ENCODE results near the gene HSD11B1.
A peak's percentile ranks its signal among the peaks of the same experiment; 100 is the strongest.
"Not testable (repeated sequence)": the region's sequence is repeated elsewhere in the genome, so short reads cannot be mapped to it uniquely, and the experiment has no call there.

HSD11B1 gene

GRCh38 chr1:209692296-209692695 lies 12.3 kb upstream of the HSD11B1 start:
- no peak for DNase-seq (ENCODE audit: low read depth)

DNA sequence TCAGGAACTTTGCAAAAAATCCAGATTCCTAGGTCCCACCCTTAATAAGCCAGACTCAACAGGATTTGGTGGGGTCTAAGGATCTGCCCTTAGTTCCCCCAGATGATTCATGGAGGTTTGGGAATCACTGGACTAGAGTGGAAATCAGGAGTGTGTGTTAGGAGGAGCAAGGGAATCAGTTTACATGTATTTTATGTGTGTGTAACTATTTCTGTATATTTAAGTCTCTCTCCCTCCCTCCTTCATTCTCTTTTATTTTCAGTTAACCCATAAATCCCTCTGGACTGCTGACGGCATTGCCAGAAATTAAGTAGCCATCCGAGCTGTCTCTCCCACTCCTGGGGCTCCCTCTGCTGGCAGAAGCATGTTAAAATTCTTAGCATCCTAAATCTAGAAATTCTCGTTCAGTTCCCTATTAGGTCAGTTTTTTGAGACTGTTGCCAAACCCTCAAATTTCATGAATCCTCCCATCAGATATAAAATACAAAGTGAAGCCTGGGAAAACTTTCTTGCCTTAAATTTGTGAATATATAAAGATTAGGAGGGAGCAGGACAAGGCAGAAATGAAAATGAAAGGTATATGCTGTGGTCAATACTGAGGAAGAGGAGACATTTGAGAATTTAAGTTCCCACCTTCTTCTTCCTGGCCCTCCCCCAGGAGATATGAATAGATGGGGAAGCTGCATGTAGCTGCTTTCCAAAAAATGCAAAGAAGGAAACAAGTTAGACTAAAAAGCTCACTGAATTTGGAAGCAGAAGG lies 11.7 kb upstream of the HSD11B1 start:
- DNase-seq (ENCODE audit: low read depth): peak; percentile 65

DNA sequence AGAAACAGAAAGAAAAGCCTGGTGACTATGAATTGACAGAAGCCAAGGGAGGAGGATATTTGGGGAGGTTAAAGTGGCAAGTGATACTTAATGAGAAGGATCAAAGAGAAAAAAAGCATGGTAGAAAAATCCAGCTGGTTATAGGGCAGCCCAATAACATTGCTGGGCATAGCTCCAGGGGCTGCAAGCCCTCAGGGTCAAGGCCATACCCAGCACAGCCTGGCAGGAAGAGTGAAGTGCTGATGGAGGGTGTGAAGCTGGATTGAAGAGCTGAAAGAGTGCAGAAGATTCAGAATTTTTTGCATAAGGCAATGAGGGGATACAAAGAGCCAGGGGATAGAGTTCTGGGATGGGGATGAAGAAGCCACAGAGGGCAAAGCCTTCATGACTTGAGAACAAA lies 8.0 kb upstream of the HSD11B1 start:
- DNase-seq (ENCODE audit: low read depth): no peak

GRCh38 chr1:209697126-209697525 lies 7.5 kb upstream of the HSD11B1 start:
- DNase-seq (ENCODE audit: low read depth): no peak

DNA sequence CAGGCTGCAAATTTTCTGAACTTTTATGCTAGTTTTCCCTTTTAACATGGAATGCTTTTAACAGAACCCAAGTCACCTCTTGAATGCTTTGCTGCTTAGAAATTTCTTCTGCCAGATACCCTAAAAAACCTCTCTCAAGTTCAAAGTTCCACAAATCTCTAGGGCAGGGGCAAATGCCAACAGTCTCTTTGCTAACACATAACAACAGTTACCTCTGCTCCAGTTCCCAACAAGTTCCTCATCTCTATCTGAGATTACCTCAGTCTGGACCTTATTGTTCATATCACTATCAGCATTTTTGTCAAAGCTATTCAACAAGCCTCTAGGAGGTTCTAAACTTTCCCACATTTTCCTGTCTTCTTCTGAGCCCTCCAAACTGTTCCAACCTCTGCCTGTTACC lies 4.0 kb upstream of the HSD11B1 start:
- not testable (repeated sequence) for DNase-seq (ENCODE audit: low read depth)

DNA sequence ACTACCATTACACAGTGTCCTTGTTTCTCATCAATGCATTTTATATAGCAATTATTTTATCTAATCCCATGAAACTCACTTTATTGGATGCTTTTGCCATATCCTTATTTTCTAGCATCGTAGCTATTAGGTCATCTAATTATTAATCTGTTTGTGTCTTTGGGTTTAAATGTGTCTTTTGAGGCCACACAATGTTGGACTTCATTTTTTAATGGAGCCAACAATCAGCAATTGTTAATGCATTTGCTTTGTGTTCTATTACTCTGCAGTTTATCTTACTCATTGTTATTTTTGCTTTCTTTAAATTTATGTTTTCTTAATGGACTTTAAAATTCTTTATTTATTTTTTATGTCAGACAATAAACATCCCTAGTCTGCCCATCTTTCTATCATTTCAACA lies 1.8 kb upstream of the HSD11B1 start:
- no peak for DNase-seq (ENCODE audit: low read depth)

GRCh38 chr1:209703834-209704504 lies 677 bp upstream of the HSD11B1 start:
- DNase-seq (ENCODE audit: low read depth): no peak

DNA sequence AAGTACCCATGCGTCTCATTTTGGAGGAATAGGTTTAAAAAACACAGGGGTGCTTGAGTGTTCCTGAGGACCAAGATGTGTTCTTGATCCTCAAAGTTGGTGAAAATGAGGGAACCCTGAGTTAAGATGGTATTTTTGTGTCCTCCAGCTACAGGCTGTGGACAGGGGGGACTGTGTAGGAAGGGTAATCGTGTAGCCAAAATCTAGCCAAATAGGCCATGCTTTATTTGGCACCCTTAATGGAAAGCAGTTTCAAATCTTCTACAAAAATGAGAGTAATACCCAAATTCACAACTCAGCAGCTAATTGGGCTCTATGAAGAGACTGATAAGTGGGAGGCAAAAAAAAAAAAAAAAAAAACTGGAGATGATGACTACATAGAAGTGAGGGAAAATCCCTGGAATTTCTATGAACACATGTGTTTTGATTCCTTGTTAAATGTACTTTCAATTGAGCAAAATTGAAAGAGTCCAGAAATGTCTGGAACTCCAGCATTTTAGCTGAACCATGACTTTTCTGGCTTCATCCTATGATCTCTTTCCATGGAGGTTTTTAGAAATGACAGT lies 470 bp downstream of the HSD11B1 start:
- no peak for DNase-seq (ENCODE audit: low read depth)

DNA sequence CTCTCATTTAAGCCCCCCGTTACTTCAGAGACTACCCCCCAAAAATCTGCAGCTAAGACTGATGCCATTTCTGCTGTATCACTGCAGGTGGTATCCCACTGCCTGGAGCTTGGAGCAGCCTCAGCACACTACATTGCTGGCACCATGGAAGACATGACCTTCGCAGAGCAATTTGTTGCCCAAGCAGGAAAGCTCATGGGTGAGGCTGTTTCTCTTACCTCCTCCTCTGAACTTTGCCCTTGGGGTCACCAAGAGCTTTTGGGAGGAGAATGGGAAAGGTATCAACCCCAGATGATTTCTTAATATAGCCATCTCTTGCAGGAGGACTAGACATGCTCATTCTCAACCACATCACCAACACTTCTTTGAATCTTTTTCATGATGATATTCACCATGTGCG lies 2.0 kb downstream of the HSD11B1 start:
- no peak for DNase-seq (ENCODE audit: low read depth)

GRCh38 chr1:209707308-209707707 lies 2.7 kb downstream of the HSD11B1 start:
- DNase-seq (ENCODE audit: low read depth): no peak

- DNase-seq (ENCODE audit: low read depth): no peak
Measured at GRCh38 chr1:209708297-209708696, 3.7 kb downstream of the HSD11B1 start.

DNA sequence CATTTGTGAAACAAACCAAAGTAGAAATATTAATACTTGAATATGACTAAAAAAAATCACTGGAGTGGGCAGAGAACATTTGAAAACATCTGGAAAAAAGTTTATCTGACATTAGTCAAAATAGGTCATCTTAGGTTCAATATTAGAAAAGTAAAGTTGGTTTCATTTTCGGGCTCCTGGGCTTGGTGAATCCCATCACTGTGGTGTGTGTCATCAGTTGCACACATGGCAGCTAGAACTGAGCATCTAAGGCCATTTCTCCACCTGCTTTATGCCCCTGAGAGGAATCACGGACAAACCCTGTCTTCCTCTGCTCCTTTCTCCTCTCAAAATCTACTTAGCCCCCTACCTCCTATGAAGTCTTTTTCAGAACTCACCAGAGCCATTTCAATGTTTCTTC lies 5.4 kb downstream of the HSD11B1 start:
- DNase-seq (ENCODE audit: low read depth): no peak

GRCh38 chr1:209710847-209711246 lies 6.2 kb downstream of the HSD11B1 start:
- no peak for DNase-seq (ENCODE audit: low read depth)

DNA sequence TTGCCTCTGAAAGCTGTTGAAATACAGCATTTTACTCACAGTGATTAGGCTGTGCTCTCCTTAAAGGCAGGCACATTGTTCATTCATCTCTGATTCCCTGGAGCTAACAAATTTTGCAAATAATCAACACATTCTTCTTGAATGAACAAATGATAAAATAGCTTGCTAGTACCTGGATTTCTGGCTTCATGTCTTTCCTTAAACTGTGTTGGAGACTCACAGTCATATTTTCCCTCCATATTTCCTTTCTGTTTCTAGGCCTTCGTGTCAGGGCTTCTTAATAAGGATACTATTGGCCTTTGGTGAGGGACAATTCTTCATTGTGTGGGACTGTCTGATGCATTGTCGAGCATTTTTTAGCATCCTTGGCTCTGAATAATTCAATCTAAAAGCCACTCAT lies 9.7 kb downstream of the HSD11B1 start:
- no peak for DNase-seq (ENCODE audit: low read depth)

DNA sequence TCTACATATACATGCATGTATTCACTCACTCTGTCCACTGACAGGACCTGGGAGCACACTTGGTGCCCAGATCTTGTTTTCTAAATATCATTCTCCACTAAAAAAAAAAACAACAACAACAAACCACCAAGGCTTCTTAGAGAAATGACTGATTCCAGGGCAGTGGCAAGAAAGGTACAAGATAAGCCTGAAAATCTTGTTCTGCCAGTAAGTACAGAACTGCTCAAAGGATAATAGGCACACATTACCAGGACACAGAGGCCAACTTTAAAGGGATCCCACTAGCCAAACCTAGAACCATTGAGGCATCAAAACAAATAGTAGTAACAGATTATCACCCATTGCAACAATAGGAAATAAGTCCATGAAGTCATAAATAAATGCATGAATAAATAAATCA lies 10.7 kb downstream of the HSD11B1 start:
- DNase-seq (ENCODE audit: low read depth): no peak

DNA sequence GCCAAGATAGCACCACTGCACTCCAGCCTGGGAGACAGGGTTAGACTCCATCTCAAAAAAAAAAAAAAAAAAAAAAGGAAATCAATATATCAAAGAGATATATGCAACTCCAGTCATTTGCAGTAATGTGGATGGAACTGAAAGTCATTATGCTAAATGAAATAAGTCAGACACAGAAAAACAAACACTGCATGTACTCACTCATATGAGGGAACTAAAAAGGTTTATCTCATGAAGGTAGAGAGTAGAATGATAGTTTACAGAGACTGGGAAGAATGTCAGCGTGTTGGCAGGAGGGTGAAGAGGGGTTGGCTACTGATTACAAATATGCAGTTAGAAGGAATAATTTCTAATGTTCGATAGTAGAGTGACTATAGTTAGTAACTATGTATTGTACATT lies 13.2 kb downstream of the HSD11B1 start:
- DNase-seq (ENCODE audit: low read depth): no peak

DNA sequence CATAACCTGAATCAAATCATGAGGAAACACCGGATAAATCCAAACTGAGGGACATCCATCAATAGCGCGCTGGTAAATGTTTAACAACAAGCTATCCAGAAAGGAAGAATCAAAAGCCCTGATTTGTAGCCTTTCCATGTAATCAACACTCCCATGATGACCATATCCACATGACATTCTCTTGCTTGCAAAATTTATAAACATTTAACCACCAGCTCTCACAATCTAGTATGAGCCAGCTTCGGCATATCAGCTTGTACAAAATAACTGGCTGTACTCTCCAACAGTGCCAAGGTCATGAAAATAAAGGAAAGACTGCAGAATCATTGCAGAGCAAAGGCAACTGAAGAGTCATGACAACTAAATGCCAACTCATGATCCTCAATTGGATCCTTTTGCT lies 15.7 kb downstream of the HSD11B1 start:
- DNase-seq (ENCODE audit: low read depth): no peak

DNA sequence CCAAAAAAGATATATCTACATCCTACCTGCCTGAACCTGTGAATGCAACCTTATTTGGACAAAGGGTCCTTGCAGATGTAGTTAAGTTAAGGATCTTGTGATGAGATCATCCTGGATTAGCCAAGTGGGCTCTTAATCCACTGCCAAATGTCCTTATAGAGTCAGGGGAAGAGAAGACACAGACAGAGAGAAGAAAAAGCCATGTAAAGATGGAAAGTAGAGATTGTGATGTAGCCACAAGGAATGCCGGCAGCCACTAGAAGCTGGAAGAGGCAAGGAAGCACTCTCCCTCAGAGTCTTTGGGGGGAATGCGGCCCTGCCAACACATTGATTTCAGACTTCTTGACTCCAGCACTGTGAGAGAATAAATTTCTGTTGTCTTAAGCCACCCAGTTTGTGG lies 16.2 kb downstream of the HSD11B1 start:
- no peak for DNase-seq (ENCODE audit: low read depth)

DNA sequence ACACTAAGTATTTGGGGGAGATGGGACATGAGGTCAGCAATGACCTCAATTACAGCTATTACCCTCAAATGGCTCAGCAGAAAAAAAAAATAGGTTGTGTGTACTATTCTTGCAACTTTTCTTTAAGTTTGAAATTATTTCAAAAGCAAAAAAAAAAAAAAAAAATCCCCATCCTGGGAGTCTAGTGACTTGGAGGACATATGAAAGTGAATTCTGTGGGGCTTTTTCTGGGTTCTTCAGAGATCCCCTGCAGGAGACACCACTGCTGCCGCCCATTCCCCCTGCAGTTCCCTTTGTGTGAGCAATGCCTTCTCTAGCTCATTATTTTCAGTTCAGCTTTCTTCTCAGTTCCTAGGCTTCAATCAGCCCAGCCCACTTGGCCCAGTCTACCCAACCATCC lies 16.7 kb downstream of the HSD11B1 start:
- no peak for DNase-seq (ENCODE audit: low read depth)

- no peak for DNase-seq (ENCODE audit: low read depth)
Measured at GRCh38 chr1:209723265-209723664, 18.6 kb downstream of the HSD11B1 start.

- peak; percentile 41 for DNase-seq (ENCODE audit: low read depth)
Measured at GRCh38 chr1:209723756-209724693, 19.4 kb downstream of the HSD11B1 start.

GRCh38 chr1:209727286-209727685 lies 22.6 kb downstream of the HSD11B1 start:
- no peak for DNase-seq (ENCODE audit: low read depth)
